Glutamatergic neuron (in vitro differentiated cells): ENCODE results near the gene FBXO22. TPM values are rescaled to one million over a fixed set of nuclear protein-coding genes. Genes with fewer than 3 reads are reported as not detected.

Source experiments
- DNase-seq: peaks from one replicate; pipeline ENCODE4 v3.0.0; 2022
- H3K27ac Mint-ChIP-seq: one replicate; pipeline ENCODE4 v1.8.0; 2020; ENCODE audit warnings: mild to moderate bottlenecking, mixed read lengths, inconsistent platforms; ENCODE audit not compliant: unreplicated experiment
- H3K27me3 Mint-ChIP-seq: one replicate; pipeline ENCODE4 v1.8.0; 2020; ENCODE audit warnings: mild to moderate bottlenecking, moderate library complexity, mixed read lengths, inconsistent platforms; ENCODE audit not compliant: unreplicated experiment
- H3K36me3 Mint-ChIP-seq: one replicate; pipeline ENCODE4 v1.8.0; 2020; ENCODE audit warnings: mild to moderate bottlenecking, mixed read lengths, inconsistent platforms; ENCODE audit not compliant: unreplicated experiment
- H3K4me1 Mint-ChIP-seq: one replicate; pipeline ENCODE4 v1.8.0; 2020; ENCODE audit warnings: mild to moderate bottlenecking, low read depth, mixed read lengths, inconsistent platforms; ENCODE audit not compliant: unreplicated experiment
- H3K4me3 Mint-ChIP-seq: one replicate; pipeline ENCODE4 v1.8.0; 2020; ENCODE audit warnings: mild to moderate bottlenecking, mixed read lengths, inconsistent platforms; ENCODE audit not compliant: unreplicated experiment
- H3K9me3 Mint-ChIP-seq: one replicate; pipeline ENCODE4 v1.8.0; 2020; ENCODE audit warnings: mild to moderate bottlenecking, moderate library complexity, mixed read lengths, inconsistent platforms; ENCODE audit not compliant: unreplicated experiment
- total RNA-seq: library from RNA; stranded (reverse); fragmentation: NEBNext Ultra II Directional; extraction: Animal tissue kit (Norgen Biotek cat#: 25700); gene quantifications from one replicate; pipeline ENCODE4 v1.2.1, GENCODE V29; 2021; ENCODE audit not compliant: unreplicated experiment
- TF ChIP-seq, protein P1 (sequence below): fragments of 200-600 bp; sonication (generic); IDR thresholded peaks from one replicate; pipeline ENCODE4 v1.5.0; 2021; ENCODE audit not compliant: partially characterized antibody, unreplicated experiment

FBXO22 gene
- total RNA-seq, 1 donor from 2014 or later, result 45.1 TPM

DNA sequence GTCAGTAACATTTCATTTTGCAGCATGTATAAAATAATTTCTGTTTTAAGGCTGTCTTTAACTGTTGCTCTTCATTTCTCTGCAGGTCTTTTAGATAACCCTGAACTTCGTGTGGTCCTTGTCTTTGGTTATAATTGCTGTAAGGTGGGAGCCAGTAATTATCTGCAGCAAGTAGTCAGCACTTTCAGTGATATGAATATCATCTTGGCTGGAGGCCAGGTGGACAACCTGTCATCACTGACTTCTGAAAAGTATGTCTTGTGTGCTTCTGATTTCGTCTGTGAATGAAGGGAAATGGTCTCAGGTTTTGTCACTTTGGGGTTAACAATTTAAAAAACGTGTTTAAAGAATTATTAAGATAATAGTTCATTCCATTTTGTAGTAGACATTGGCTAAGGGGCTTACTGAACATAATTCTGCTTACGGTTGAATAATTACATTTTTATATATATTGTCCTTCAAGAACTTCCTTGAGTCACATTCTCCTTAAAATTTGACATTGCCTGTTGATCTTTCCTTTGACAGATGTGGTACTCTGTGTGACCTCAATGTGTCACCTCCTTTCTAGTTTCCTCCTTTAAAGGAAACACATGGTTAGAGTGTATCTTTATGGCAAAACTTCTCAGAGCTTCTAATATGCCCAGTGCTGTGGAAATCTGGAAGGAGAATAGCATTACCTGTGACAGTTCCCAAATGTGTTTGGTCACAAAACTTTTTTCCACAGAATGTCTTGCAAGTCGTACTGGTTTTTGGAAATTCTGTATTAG is 26.3 kb downstream of the FBXO22 start:
- Mint-ChIP-seq H3K4me1 (peaks cover 4% of the 10 kb centered on the region), H3K36me3 (no peaks in the 10 kb centered on the region), H3K27ac (no peak overlapping the region), H3K4me3 (no peak overlapping the region), H3K9me3 (peaks cover 5% of the 10 kb centered on the region), H3K27me3 (no peaks in the 10 kb centered on the region)
- DNase-seq, result no peak
- TF ChIP-seq, protein P1, sequence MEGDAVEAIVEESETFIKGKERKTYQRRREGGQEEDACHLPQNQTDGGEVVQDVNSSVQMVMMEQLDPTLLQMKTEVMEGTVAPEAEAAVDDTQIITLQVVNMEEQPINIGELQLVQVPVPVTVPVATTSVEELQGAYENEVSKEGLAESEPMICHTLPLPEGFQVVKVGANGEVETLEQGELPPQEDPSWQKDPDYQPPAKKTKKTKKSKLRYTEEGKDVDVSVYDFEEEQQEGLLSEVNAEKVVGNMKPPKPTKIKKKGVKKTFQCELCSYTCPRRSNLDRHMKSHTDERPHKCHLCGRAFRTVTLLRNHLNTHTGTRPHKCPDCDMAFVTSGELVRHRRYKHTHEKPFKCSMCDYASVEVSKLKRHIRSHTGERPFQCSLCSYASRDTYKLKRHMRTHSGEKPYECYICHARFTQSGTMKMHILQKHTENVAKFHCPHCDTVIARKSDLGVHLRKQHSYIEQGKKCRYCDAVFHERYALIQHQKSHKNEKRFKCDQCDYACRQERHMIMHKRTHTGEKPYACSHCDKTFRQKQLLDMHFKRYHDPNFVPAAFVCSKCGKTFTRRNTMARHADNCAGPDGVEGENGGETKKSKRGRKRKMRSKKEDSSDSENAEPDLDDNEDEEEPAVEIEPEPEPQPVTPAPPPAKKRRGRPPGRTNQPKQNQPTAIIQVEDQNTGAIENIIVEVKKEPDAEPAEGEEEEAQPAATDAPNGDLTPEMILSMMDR, result no peak

- Mint-ChIP-seq H3K4me3 (no peak overlapping the region), H3K27ac (no peak overlapping the region), H3K36me3 (no peaks in the 10 kb centered on the region), H3K4me1 (peaks cover 4% of the 10 kb centered on the region), H3K27me3 (no peaks in the 10 kb centered on the region), H3K9me3 (peaks cover 5% of the 10 kb centered on the region)
- TF ChIP-seq, protein P1, result no peak
- no peak for DNase-seq
These were observed 27.2 kb downstream of the FBXO22 start for GRCh38 chr15:75930866-75931265.

DNA sequence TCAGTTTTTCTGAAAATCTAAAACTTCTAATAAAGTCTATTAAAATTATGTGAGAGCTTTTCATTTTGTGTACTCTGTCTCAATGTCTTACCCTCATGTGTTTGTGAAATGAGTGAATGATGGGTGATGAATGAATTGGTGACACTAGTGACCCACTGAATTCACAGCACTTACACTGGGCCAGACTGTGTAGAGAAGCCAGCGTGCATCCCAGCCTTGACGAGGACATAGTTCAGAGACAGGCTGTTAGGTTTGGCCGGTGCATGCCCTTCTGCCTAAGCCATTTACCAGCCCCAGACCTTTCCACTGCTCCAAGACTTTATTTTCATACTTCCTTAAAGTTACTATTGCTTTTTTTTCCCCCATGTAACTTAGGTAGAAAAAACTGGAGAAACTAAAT is 38.8 kb downstream of the FBXO22 start:
- no peak overlapping the region for H3K27ac Mint-ChIP-seq
- H3K36me3 Mint-ChIP-seq, result peaks cover 14% of the 10 kb centered on the region
- peaks cover 1% of the 10 kb centered on the region for H3K9me3 Mint-ChIP-seq
- TF ChIP-seq, protein P1, result no peak
- no peaks in the 10 kb centered on the region for H3K4me1 Mint-ChIP-seq
- no peak overlapping the region for H3K4me3 Mint-ChIP-seq
- DNase-seq, result no peak
- peaks cover 2% of the 10 kb centered on the region for H3K27me3 Mint-ChIP-seq

GRCh38 chr15:75943246-75943645 is 39.6 kb downstream of the FBXO22 start:
- peaks cover 1% of the 10 kb centered on the region for H3K9me3 Mint-ChIP-seq
- TF ChIP-seq, protein P1, result no peak
- H3K27me3 Mint-ChIP-seq, result peaks cover 2% of the 10 kb centered on the region
- no peak overlapping the region for H3K4me3 Mint-ChIP-seq
- DNase-seq, result no peak
- peaks cover 14% of the 10 kb centered on the region for H3K36me3 Mint-ChIP-seq
- H3K4me1 Mint-ChIP-seq, result no peaks in the 10 kb centered on the region
- no peak overlapping the region for H3K27ac Mint-ChIP-seq

DNA sequence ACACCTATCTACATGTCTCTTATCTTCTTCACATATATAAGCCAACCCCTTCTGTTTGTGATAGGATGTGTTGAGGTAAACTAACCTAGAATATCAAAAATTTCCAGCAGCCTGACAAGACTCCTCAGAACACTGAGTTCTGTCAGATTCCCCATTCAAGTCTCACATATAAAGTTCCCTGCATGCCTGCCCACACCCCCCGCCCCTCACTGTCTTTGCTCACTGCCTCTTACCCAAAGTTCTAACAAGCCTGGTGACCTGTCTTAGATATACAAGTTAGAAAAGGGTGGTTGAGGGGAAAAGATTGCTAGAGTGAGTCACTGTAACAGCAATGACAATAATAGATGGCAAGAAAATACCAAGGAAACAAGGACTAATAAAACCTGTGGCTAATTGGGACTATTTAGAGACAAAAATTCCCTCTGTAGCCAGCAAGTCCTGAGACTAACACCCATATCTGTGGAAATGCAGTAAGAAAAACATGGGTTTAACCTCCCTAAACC is 40.1 kb downstream of the FBXO22 start:
- peaks cover 9% of the 10 kb centered on the region for H3K36me3 Mint-ChIP-seq
- DNase-seq, result no peak
- TF ChIP-seq, protein P1, result no peak
- H3K4me3 Mint-ChIP-seq, result no peak overlapping the region
- peaks cover 1% of the 10 kb centered on the region for H3K9me3 Mint-ChIP-seq
- H3K27me3 Mint-ChIP-seq, result peaks cover 2% of the 10 kb centered on the region
- no peak overlapping the region for H3K27ac Mint-ChIP-seq
- H3K4me1 Mint-ChIP-seq, result no peaks in the 10 kb centered on the region
